HUES64 (cell line): ENCODE results near the gene FBXO3.

Experiments used
- H3K27ac ChIP-seq: 2 replicates; pipeline ENCODE4 v1.7.0; 2013; ENCODE audit warnings: low read depth, low read length, inconsistent platforms
- H3K27me3 ChIP-seq: 2 replicates; pipeline ENCODE4 v1.6.1; 2013; ENCODE audit warnings: mild to moderate bottlenecking, low read length; ENCODE audit not compliant: insufficient read depth
- H3K36me3 ChIP-seq: 2 replicates; pipeline ENCODE4 v1.6.1; 2013; ENCODE audit warnings: mild to moderate bottlenecking, low read length; ENCODE audit not compliant: insufficient read depth
- H3K4me1 ChIP-seq: 2 replicates; pipeline ENCODE4 v1.6.1; 2013; ENCODE audit warnings: mild to moderate bottlenecking, low read length, moderate library complexity; ENCODE audit not compliant: insufficient read depth
- H3K4me3 ChIP-seq: 2 replicates; pipeline ENCODE4 v1.5.1; 2013; ENCODE audit warnings: mild to moderate bottlenecking, low read length, moderate library complexity
- H3K9ac ChIP-seq: 2 replicates; pipeline ENCODE4 v1.6.1; 2013; ENCODE audit warnings: mild to moderate bottlenecking, low read depth, low read length
- H3K9me3 ChIP-seq: 2 replicates; pipeline ENCODE4 v1.6.1; 2013; ENCODE audit warnings: low read depth, low read length; ENCODE audit not compliant: insufficient read depth
- WGBS: fragments of 150-250, 120-280 bp; methylation state at CpG from one replicate; pipeline ENCODE4 v1.1.7; 2013; ENCODE audit warnings: missing lambda C conversion rate; 5-methylcytosine and 5-hydroxymethylcytosine counted together

The FBXO3 gene

DNA sequence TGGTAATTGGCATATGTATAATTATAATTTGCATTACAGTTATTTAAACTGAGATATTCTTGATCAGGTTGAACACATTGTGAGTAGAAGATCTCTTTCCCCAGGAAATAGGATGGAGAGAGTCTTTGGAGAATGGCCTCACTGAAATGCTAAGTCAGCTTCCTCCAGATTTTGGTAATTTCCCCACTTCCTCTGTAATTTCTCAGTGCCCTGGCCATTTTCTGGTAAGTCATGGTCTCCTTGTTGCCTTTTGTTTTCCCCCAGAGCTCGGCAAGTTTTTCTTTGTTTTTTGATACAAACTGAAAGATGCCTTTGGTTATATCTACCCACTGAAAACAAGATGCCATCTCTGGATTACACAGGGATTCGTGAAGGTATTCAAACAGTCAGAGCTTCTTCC lies 12.8 kb upstream of the FBXO3 start:
- no peaks in the 10 kb centered on the region for H3K9me3 ChIP-seq
- H3K9ac ChIP-seq = no peak overlapping the region
- no peak overlapping the region for H3K4me3 ChIP-seq
- no peaks in the 10 kb centered on the region for H3K36me3 ChIP-seq
- WGBS = 83% methylated on average over 2 of the region's 2 CpGs
- H3K27ac ChIP-seq = no peak overlapping the region
- H3K27me3 ChIP-seq = no peaks in the 10 kb centered on the region
- no peaks in the 10 kb centered on the region for H3K4me1 ChIP-seq

DNA sequence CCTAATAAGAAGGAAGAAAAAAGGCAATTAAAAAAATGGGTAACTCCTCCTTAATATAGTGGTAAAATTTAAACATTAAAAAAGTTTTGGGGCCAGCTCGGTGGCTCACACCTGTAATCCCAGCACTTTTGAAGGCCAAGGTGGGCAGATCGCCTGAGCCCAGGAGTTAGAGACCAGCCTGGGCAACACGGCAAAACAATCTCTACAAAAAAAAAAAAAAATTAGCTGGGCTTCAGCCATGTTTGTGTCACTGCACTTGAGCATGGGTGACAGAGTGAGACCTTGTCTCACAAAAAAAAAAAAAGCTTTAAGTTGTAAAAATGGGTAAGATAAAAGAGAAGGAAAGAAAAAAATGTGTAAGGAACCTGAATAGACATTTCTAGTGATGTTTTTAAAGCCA lies 11.3 kb upstream of the FBXO3 start:
- no peak overlapping the region for H3K9ac ChIP-seq
- H3K4me1 ChIP-seq = no peaks in the 10 kb centered on the region
- no peak overlapping the region for H3K4me3 ChIP-seq
- H3K9me3 ChIP-seq = no peaks in the 10 kb centered on the region
- H3K27ac ChIP-seq = no peak overlapping the region
- 78% methylated on average over 2 of the region's 3 CpGs for WGBS
- no peaks in the 10 kb centered on the region for H3K27me3 ChIP-seq
- H3K36me3 ChIP-seq = no peaks in the 10 kb centered on the region

DNA sequence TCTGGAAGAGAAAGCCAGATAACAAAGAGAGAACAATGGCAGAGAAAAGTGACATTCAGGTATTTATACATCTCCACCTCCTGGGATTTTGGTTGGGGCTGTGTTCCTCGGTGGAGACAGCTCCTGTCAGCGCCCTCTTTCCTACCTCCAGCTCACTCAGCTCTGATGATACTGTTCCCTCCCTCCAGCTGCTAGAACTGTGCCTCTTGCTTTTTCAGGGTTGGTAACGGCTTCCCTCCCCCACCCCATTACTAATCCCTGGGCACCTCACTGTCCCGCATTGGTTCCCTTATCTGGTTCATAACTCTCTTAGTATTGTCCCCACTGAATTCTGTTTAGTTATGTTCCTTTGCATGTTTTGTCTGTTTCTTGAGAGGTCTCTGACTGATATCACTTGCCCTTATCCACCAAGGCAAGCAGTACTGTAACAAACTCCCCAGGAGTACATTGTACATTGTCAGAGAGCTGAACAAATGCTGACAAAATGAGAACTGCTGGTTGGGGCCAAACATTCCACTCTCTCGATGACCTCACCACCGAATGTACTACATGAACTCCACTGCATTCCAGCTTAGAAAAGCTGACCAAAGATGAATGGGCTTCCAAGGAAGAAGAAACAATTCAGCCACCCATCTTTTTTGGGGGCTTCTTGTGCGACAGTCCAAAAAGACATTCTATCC lies 5.7 kb upstream of the FBXO3 start:
- Histone ChIP-seq H3K4me1 (peaks cover 34% of the 10 kb centered on the region), H3K36me3 (no peaks in the 10 kb centered on the region), H3K27ac (no peak overlapping the region), H3K9me3 (no peaks in the 10 kb centered on the region), H3K4me3 (no peak overlapping the region; the same call in 1 of the 2 replicates), H3K9ac (no peak overlapping the region), H3K27me3 (peaks cover 21% of the 10 kb centered on the region)
- 63% methylated on average over 7 of the region's 7 CpGs for WGBS

DNA sequence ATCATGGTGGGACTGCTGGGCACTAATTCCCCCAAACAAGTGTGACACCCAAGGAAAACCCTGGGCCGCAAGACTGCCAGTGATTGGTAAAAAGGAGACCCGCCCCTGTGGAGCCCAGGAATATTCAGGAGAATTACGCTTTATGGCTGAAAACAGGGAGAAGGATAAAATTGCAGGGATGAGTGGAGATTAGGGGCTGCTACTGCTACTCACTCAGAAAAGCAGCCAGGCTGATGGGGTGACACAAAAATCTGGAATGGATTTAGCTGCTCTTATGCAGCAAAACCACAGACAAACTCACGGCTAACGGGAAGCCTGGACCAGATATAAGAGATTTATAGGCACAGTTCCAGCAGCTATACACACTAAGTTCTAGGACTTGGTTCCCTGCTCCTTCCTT lies 4.4 kb upstream of the FBXO3 start:
- Histone ChIP-seq H3K27ac (no peak overlapping the region), H3K9ac (no peak overlapping the region), H3K4me1 (peaks cover 34% of the 10 kb centered on the region), H3K27me3 (peaks cover 26% of the 10 kb centered on the region), H3K36me3 (no peaks in the 10 kb centered on the region), H3K9me3 (no peaks in the 10 kb centered on the region), H3K4me3 (no peak overlapping the region)
- 71% methylated on average over 5 of the region's 5 CpGs for WGBS

DNA sequence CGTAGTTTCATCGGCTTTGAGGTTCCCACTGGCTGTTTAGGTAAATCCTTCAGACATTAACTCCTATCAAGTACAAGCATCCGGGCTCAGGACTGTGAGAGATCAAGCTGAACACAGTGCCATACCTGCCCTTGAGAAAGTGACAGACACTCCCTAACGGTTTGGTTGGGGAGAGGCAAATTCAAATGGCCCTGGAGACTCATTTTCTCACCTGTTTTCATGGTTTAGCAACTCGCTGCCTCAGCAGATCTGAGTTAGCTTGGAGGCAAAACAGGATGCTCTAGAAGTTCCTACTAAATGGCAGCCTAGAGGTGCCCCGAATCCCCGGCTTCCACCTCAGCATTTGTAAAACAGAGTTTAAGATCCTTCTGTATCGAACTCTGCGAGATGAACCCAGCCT lies 3.6 kb upstream of the FBXO3 start:
- Histone ChIP-seq H3K36me3 (no peaks in the 10 kb centered on the region), H3K4me3 (no peak overlapping the region), H3K9me3 (no peaks in the 10 kb centered on the region), H3K27ac (no peak overlapping the region), H3K4me1 (peaks cover 38% of the 10 kb centered on the region), H3K9ac (no peak overlapping the region), H3K27me3 (peaks cover 34% of the 10 kb centered on the region)
- 81% methylated on average over 9 of the region's 9 CpGs for WGBS

DNA sequence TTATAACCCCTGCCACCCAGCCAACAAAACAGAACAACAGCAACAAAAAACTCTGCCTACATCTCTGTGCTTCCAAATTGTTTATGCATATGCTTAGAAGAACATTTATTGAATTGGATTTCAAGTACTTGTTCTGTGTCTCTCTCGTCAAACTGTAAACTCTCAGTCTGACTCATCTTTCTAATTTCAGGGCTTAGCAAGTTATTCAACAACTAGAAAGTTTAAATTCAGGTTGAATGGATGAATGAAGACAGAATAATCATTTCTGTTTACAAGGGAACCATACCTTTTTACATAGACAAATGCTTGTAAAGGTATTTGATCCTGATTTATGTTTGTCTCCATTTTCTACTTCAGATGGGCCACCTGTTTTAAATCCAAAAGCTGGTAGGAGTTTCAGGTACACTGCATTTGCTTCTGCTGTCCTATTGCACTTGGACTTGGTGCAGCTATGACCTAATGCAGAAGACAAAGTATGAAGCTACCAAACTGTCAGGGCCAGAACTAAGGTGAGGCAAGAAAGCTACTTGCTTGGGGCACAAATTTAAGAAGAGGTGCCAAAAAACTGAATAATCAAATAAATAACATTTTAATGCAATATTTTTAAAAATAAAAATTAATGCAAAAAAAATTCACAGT lies 1.6 kb upstream of the FBXO3 start:
- H3K27me3 ChIP-seq = peaks cover 40% of the 10 kb centered on the region
- no peaks in the 10 kb centered on the region for H3K9me3 ChIP-seq
- 86% methylated on average over 1 of the region's 1 CpG for WGBS
- no peak overlapping the region for H3K9ac ChIP-seq
- peaks cover 38% of the 10 kb centered on the region for H3K4me1 ChIP-seq
- H3K36me3 ChIP-seq = no peaks in the 10 kb centered on the region
- H3K4me3 ChIP-seq = no peak overlapping the region
- no peak overlapping the region for H3K27ac ChIP-seq

DNA sequence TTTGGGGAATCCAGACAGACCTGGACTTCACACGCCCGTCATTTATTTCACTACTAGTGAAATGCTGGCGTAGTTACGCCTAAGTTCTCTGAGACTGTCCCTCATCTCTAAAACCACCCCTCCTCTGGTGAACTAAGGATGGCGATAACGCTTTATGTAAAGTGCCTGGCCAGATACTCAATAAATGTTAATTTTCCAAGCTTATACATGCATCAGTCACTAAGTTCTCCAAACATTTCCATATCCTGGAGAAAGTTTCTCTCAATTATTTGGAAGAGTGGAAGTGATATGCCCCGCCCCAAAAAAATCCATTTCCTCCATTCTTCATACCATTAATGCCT lies 1.1 kb upstream of the FBXO3 start:
- Histone ChIP-seq H3K9me3 (no peaks in the 10 kb centered on the region), H3K36me3 (no peaks in the 10 kb centered on the region), H3K27ac (no peak overlapping the region), H3K4me3 (peak overlapping the region; percentile 88; the same call in 1 of the 2 replicates), H3K9ac (no peak overlapping the region), H3K27me3 (peaks cover 40% of the 10 kb centered on the region), H3K4me1 (peaks cover 37% of the 10 kb centered on the region)
- 80% methylated on average over 6 of the region's 7 CpGs for WGBS

DNA sequence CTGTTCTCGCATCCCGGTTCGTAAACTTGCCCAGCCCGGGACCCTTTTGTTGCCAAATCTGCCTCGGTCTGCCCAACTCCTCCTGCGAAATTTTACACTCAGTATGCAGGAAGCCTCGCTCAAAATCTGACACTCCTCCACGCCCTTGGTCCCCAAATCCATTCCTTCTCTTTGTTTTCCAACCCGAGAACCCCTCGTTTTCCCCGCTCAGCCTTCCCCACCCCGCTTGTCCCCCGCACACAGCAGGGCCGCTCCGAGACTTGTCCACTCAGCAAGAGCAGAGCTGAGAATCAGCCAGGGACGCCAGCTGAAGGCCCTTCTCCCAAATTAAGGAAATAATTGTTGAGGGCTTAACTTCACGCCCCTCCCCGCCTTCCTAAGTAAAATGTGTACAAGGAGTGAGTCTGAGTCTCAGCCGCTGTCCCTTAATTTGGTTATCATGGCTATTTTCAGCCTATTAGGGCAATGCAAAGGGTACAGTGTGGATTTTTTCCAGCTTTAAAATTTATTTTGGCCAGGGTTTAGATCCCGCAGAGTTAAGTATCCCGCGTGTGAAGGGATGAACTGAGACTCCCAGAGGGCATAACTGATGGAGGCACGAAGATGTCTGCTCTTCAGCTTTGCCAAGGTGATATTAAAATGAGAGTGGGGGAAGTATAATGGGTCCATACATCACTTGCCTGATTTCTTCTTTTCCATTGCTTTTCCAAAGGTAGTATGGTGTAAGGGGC lies 581 bp upstream of the FBXO3 start:
- H3K9ac ChIP-seq = peak overlapping the region; percentile 77
- H3K9me3 ChIP-seq = no peaks in the 10 kb centered on the region
- H3K27ac ChIP-seq = no peak overlapping the region
- peak overlapping the region; percentile 88 for H3K4me3 ChIP-seq
- peaks cover 32% of the 10 kb centered on the region for H3K4me1 ChIP-seq
- peaks cover 40% of the 10 kb centered on the region for H3K27me3 ChIP-seq
- H3K36me3 ChIP-seq = no peaks in the 10 kb centered on the region
- WGBS = 4% methylated on average over 23 of the region's 23 CpGs

DNA sequence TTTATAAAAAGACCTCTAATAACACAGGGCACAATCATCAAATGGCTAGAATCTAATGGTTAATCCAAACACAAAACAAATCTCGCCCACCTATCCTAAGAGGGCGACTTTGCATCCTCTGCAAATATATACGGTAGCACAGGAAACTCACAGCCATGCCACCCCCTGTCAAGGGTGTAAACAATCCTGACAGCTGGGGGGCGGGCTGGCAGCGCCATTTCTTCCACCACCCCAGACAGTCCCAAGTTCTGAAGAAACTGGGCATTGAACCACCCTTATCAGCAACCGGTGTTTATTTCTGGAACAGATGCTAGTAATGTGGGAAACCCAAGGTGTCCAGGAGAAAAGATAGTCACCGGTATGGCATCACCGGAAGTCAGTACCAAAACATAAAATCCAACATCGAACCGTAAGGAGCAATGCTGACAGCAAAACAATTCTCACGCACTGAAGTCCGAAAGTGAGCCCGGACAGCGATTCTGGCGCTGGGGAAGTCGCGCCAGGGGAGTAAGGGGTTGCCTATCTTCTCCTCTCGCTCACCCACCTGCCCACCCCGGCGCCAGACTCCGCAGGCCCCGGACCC lies 825 bp downstream of the FBXO3 start:
- 7% methylated on average over 22 of the region's 22 CpGs for WGBS
- H3K4me3 ChIP-seq = peak overlapping the region; percentile 88
- no peak overlapping the region for H3K27ac ChIP-seq
- H3K36me3 ChIP-seq = peaks cover 4% of the 10 kb centered on the region
- peak overlapping the region; percentile 66 for H3K9ac ChIP-seq
- H3K9me3 ChIP-seq = no peaks in the 10 kb centered on the region
- peaks cover 18% of the 10 kb centered on the region for H3K4me1 ChIP-seq
- peaks cover 40% of the 10 kb centered on the region for H3K27me3 ChIP-seq

DNA sequence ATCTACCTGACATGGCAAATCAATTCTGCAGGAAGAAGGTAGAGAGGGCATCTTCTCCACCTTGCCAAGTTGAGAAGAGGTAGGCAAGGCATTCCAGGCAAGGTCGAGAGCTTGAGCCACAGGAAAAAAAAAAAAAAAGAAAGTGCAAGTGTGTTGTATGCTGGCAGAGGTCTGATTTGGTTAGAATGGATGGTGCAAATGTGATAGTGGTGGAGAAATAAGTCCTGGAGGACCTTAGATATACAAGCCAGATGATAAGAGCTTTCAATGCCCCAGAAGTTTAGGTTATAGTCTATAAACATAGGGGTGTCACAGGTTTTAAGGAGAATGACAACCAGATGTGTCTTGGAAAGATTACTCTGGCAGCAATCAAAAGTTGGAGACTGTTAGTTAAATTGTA lies 1.4 kb downstream of the FBXO3 start:
- peaks cover 38% of the 10 kb centered on the region for H3K27me3 ChIP-seq
- peak overlapping the region; percentile 88; the same call in 1 of the 2 replicates for H3K4me3 ChIP-seq
- H3K9ac ChIP-seq = no peak overlapping the region
- WGBS = 75% methylated on average over 1 of the region's 1 CpG
- H3K4me1 ChIP-seq = peaks cover 11% of the 10 kb centered on the region
- H3K9me3 ChIP-seq = no peaks in the 10 kb centered on the region
- peaks cover 10% of the 10 kb centered on the region for H3K36me3 ChIP-seq
- H3K27ac ChIP-seq = no peak overlapping the region

DNA sequence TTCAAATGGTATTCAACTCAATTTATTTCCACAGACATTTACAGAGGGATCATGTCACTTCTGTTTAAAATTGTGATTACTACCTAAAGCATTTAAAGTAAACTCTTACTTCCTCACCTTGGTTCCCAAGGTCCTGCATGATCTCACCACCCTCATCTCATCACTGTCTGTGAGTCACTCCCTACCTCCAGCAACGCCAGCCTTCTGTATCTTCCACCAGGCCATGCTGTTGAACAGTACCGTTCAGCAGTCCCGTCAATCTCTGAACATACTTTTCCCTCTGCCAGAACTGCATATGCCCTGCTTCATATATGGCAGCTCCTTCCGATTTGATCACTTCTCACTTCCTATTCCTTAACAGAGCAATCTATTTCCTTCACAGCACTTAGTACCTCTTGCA lies 2.0 kb downstream of the FBXO3 start:
- Histone ChIP-seq H3K27ac (no peak overlapping the region), H3K4me3 (no peak overlapping the region), H3K9ac (no peak overlapping the region), H3K4me1 (peaks cover 9% of the 10 kb centered on the region; the same call in 1 of the 2 replicates), H3K36me3 (peaks cover 15% of the 10 kb centered on the region), H3K9me3 (no peaks in the 10 kb centered on the region), H3K27me3 (peaks cover 38% of the 10 kb centered on the region)
- 88% methylated on average over 4 of the region's 4 CpGs for WGBS
